ENCODE results near the gene STAT4.
A peak's percentile ranks its signal among the peaks of the same experiment; 100 is the strongest.

STAT4 gene

GRCh38 chr2:191151331-191151730 is 537 bp upstream of the STAT4 start:
- H3K4me3 ChIP-seq (replicated peaks; ENCODE audit: low read depth, low read length) = peak overlapping the region; percentile 68; the same call in 1 of the 2 replicates

GRCh38 chr2:191150230-191150599 is 579 bp downstream of the STAT4 start:
- Histone ChIP-seq H3K36me3 (ENCODE audit: control insufficient read depth, insufficient read depth, low read length) (no peaks in the 10 kb centered on the region), H3K4me3 (replicated peaks; ENCODE audit: low read depth, low read length) (peak overlapping the region; percentile 68), H3K27me3 (replicated peaks; ENCODE audit: control insufficient read depth, insufficient read depth, low read length) (no peaks in the 10 kb centered on the region)
- DNase-seq (ENCODE audit: extremely low read depth, insufficient read length) = no peak
- no peak for TF ChIP-seq CTCF (IDR thresholded peaks at IDR 0.05; ENCODE audit: insufficient read depth, low read length, poor library complexity, severe bottlenecking)

More at GRCh38 chr2:191151331-191151730, 537 bp upstream of the STAT4 start:
- H3K36me3 ChIP-seq (ENCODE audit: control insufficient read depth, insufficient read depth, low read length) = no peaks in the 10 kb centered on the region
- no peak for DNase-seq (ENCODE audit: extremely low read depth, insufficient read length)
- no peaks in the 10 kb centered on the region for H3K27me3 ChIP-seq (replicated peaks; ENCODE audit: control insufficient read depth, insufficient read depth, low read length)
- no peak for TF ChIP-seq CTCF (IDR thresholded peaks at IDR 0.05; ENCODE audit: insufficient read depth, low read length, poor library complexity, severe bottlenecking)

- no peak overlapping the region for H3K4me3 ChIP-seq (replicated peaks; ENCODE audit: low read depth, low read length)
- no peak for TF ChIP-seq CTCF (IDR thresholded peaks at IDR 0.05; ENCODE audit: insufficient read depth, low read length, poor library complexity, severe bottlenecking)
- DNase-seq (ENCODE audit: extremely low read depth, insufficient read length) = no peak
These were observed 1.4 kb downstream of the STAT4 start for GRCh38 chr2:191149391-191149790.

GRCh38 chr2:191148791-191149190 is 2.0 kb downstream of the STAT4 start:
- no peak for TF ChIP-seq CTCF (IDR thresholded peaks at IDR 0.05; ENCODE audit: insufficient read depth, low read length, poor library complexity, severe bottlenecking)
- Histone ChIP-seq H3K4me3 (replicated peaks; ENCODE audit: low read depth, low read length) (no peak overlapping the region), H3K36me3 (ENCODE audit: control insufficient read depth, insufficient read depth, low read length) (no peaks in the 10 kb centered on the region), H3K27me3 (replicated peaks; ENCODE audit: control insufficient read depth, insufficient read depth, low read length) (no peaks in the 10 kb centered on the region)
- DNase-seq (ENCODE audit: extremely low read depth, insufficient read length) = no peak

More at GRCh38 chr2:191149391-191149790, 1.4 kb downstream of the STAT4 start:
- Histone ChIP-seq H3K36me3 (ENCODE audit: control insufficient read depth, insufficient read depth, low read length) (no peaks in the 10 kb centered on the region), H3K27me3 (replicated peaks; ENCODE audit: control insufficient read depth, insufficient read depth, low read length) (no peaks in the 10 kb centered on the region)

- H3K27me3 ChIP-seq (replicated peaks; ENCODE audit: control insufficient read depth, insufficient read depth, low read length) = no peaks in the 10 kb centered on the region; the same call in 1 of the 2 replicates
- TF ChIP-seq CTCF (IDR thresholded peaks at IDR 0.05; ENCODE audit: insufficient read depth, low read length, poor library complexity, severe bottlenecking) = no peak
- no peaks in the 10 kb centered on the region for H3K36me3 ChIP-seq (ENCODE audit: control insufficient read depth, insufficient read depth, low read length)
- no peak overlapping the region for H3K4me3 ChIP-seq (replicated peaks; ENCODE audit: low read depth, low read length)
- no peak for DNase-seq (ENCODE audit: extremely low read depth, insufficient read length)
These were observed 2.5 kb downstream of the STAT4 start for GRCh38 chr2:191148281-191148680.

Measured in GM06990 (cell line).